Glutamatergic neuron (in vitro differentiated cells): ENCODE results near the gene FAF2. TPM values are rescaled to one million over a fixed set of nuclear protein-coding genes. Genes with fewer than 3 reads are reported as not detected.
"Not testable (repeated sequence)": the region's sequence is repeated elsewhere in the genome, so short reads cannot be mapped to it uniquely, and the experiment has no call there.

Experiments used
- DNase-seq: peaks from one replicate; pipeline ENCODE4 v3.0.0; 2022
- H3K27ac Mint-ChIP-seq: one replicate; pipeline ENCODE4 v1.8.0; 2020; ENCODE audit warnings: mild to moderate bottlenecking, mixed read lengths, inconsistent platforms; ENCODE audit not compliant: unreplicated experiment
- H3K27me3 Mint-ChIP-seq: one replicate; pipeline ENCODE4 v1.8.0; 2020; ENCODE audit warnings: mild to moderate bottlenecking, moderate library complexity, mixed read lengths, inconsistent platforms; ENCODE audit not compliant: unreplicated experiment
- H3K36me3 Mint-ChIP-seq: one replicate; pipeline ENCODE4 v1.8.0; 2020; ENCODE audit warnings: mild to moderate bottlenecking, mixed read lengths, inconsistent platforms; ENCODE audit not compliant: unreplicated experiment
- H3K4me1 Mint-ChIP-seq: one replicate; pipeline ENCODE4 v1.8.0; 2020; ENCODE audit warnings: mild to moderate bottlenecking, low read depth, mixed read lengths, inconsistent platforms; ENCODE audit not compliant: unreplicated experiment
- H3K4me3 Mint-ChIP-seq: one replicate; pipeline ENCODE4 v1.8.0; 2020; ENCODE audit warnings: mild to moderate bottlenecking, mixed read lengths, inconsistent platforms; ENCODE audit not compliant: unreplicated experiment
- H3K9me3 Mint-ChIP-seq: one replicate; pipeline ENCODE4 v1.8.0; 2020; ENCODE audit warnings: mild to moderate bottlenecking, moderate library complexity, mixed read lengths, inconsistent platforms; ENCODE audit not compliant: unreplicated experiment
- total RNA-seq: library from RNA; stranded (reverse); fragmentation: NEBNext Ultra II Directional; extraction: Animal tissue kit (Norgen Biotek cat#: 25700); gene quantifications from one replicate; pipeline ENCODE4 v1.2.1, GENCODE V29; 2021; ENCODE audit not compliant: unreplicated experiment
- TF ChIP-seq, protein P1 (sequence below): fragments of 200-600 bp; sonication (generic); IDR thresholded peaks from one replicate; pipeline ENCODE4 v1.5.0; 2021; ENCODE audit not compliant: partially characterized antibody, unreplicated experiment

FAF2 gene
- total RNA-seq, 1 donor from 2014 or later = 52.9 TPM

DNA sequence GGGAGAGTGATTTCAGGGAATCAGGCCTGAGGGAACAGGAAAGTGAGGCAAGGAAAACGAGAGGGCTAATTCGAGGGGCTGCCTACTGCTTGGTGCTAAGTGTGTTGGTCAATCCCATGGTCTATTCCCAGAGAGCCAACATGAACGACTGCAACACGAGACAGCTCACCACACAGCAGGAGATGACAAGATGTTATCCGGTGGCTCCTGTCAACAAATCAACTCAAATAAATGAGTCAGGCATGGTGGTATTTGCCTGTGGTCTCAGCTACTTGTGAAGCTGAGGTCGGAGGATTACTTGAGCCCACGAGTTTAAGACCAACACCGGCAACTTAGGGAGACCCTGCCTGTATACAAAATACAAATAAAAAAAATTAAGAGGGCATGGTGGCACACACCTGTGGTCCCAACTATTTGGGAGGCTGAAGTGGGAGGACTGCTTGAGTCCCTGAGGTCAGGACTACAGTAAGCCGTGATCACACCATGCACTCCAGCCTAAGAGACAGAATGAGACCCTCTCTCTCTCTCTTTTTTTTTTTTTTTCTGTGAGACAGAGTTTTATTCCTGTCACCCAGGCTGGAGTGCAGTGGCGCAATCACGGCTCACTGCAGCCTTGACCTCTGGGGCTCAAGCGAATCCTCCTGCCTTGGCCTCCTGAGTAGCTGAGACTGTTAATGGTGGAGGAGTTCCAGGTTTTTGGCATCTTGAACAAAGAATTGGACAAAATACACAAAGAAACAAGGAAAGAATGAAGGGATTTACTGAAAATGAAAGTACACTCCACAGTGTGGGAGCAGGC is 9.0 kb upstream of the FAF2 start:
- peaks cover 1% of the 10 kb centered on the region for H3K27me3 Mint-ChIP-seq

GRCh38 chr5:176440927-176441706 is 7.1 kb upstream of the FAF2 start:
- H3K4me3 Mint-ChIP-seq = no peak overlapping the region
- TF ChIP-seq, protein P1, sequence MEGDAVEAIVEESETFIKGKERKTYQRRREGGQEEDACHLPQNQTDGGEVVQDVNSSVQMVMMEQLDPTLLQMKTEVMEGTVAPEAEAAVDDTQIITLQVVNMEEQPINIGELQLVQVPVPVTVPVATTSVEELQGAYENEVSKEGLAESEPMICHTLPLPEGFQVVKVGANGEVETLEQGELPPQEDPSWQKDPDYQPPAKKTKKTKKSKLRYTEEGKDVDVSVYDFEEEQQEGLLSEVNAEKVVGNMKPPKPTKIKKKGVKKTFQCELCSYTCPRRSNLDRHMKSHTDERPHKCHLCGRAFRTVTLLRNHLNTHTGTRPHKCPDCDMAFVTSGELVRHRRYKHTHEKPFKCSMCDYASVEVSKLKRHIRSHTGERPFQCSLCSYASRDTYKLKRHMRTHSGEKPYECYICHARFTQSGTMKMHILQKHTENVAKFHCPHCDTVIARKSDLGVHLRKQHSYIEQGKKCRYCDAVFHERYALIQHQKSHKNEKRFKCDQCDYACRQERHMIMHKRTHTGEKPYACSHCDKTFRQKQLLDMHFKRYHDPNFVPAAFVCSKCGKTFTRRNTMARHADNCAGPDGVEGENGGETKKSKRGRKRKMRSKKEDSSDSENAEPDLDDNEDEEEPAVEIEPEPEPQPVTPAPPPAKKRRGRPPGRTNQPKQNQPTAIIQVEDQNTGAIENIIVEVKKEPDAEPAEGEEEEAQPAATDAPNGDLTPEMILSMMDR = no peak
- DNase-seq = no peak
- peaks cover 6% of the 10 kb centered on the region for H3K9me3 Mint-ChIP-seq
- no peaks in the 10 kb centered on the region for H3K36me3 Mint-ChIP-seq
- no peak overlapping the region for H3K27ac Mint-ChIP-seq
- H3K27me3 Mint-ChIP-seq = no peaks in the 10 kb centered on the region
- peaks cover 10% of the 10 kb centered on the region for H3K4me1 Mint-ChIP-seq

More for the DNA sequence above, 9.0 kb upstream of the FAF2 start:
- DNase-seq = no peak
- TF ChIP-seq, protein P1 = no peak
- no peak overlapping the region for H3K27ac Mint-ChIP-seq
- H3K9me3 Mint-ChIP-seq = peaks cover 6% of the 10 kb centered on the region
- no peaks in the 10 kb centered on the region for H3K36me3 Mint-ChIP-seq
- no peak overlapping the region for H3K4me3 Mint-ChIP-seq
- peaks cover 10% of the 10 kb centered on the region for H3K4me1 Mint-ChIP-seq

GRCh38 chr5:176441921-176442323 is 6.3 kb upstream of the FAF2 start:
- Mint-ChIP-seq H3K4me1 (peaks cover 12% of the 10 kb centered on the region), H3K9me3 (peaks cover 8% of the 10 kb centered on the region), H3K27me3 (no peaks in the 10 kb centered on the region), H3K4me3 (peak overlapping the region; percentile 13), H3K27ac (peak overlapping the region; percentile 36), H3K36me3 (no peaks in the 10 kb centered on the region)
- no peak for DNase-seq
- TF ChIP-seq, protein P1 = no peak

- not testable (repeated sequence) for DNase-seq, H3K4me3 Mint-ChIP-seq, H3K36me3 Mint-ChIP-seq, H3K27me3 Mint-ChIP-seq, H3K27ac Mint-ChIP-seq
- Mint-ChIP-seq H3K4me1 (peaks cover 14% of the 10 kb centered on the region), H3K9me3 (peaks cover 12% of the 10 kb centered on the region)
These were observed 5.3 kb upstream of the FAF2 start for GRCh38 chr5:176442911-176443310.

DNA sequence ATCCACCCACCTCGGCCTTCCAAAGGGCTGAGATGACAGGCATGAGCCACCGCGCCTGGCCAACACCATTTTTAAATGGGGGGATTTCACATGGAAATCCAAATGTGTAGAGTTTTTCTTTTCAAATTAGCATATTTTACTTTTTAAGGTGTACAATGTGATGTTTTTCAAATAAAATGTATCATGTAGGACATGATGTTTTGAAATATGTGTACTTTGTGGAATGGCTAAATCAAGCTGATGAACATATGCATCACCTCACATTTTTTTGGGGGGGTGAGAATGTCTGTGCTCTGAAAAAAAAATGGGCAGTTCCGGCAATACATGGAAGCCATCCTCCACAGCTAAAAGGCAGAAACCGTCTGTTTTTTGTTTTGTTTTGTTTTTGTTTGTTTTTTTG is 3.4 kb upstream of the FAF2 start:
- H3K9me3 Mint-ChIP-seq = peaks cover 12% of the 10 kb centered on the region
- TF ChIP-seq, protein P1 = no peak
- no peak overlapping the region for H3K4me3 Mint-ChIP-seq
- H3K36me3 Mint-ChIP-seq = no peaks in the 10 kb centered on the region
- H3K27ac Mint-ChIP-seq = no peak overlapping the region
- peaks cover 14% of the 10 kb centered on the region for H3K4me1 Mint-ChIP-seq
- DNase-seq = no peak
- H3K27me3 Mint-ChIP-seq = peaks cover 2% of the 10 kb centered on the region
